Esophagus (tissue), 2 donors: Measurements from ENCODE around the gene CES4A. TPM values are rescaled to one million over a fixed set of nuclear protein-coding genes. Genes with fewer than 3 reads are reported as not detected.
"Not testable (repeated sequence)": the region's sequence is repeated elsewhere in the genome, so short reads cannot be mapped to it uniquely, and the experiment has no call there.

Source experiments
- H3K27ac ChIP-seq, 2 donors: one replicate each; pipeline ENCODE4 v1.5.1; 2013; ENCODE audit warnings: low read depth in 2 of 2, mild to moderate bottlenecking in 2 of 2, inconsistent platforms in 1 of 2, low read length in 1 of 2, moderate library complexity in 1 of 2
- H3K27me3 ChIP-seq, 2 donors: one replicate each; pipeline ENCODE4 v1.6.1; 2013; ENCODE audit warnings: low read length in 2 of 2, control low read depth in 1 of 2, mild to moderate bottlenecking in 1 of 2; ENCODE audit not compliant: insufficient read depth in 2 of 2, control insufficient read depth in 1 of 2
- H3K36me3 ChIP-seq, 2 donors: one replicate each; pipeline ENCODE4 v1.6.1; 2013; ENCODE audit warnings: low read length in 1 of 2; ENCODE audit not compliant: control insufficient read depth in 2 of 2, insufficient read depth in 2 of 2
- H3K4me1 ChIP-seq, 2 donors: one replicate each; pipeline ENCODE4 v1.6.1; 2013; ENCODE audit warnings: low read length in 1 of 2; ENCODE audit not compliant: control insufficient read depth in 2 of 2, insufficient read depth in 2 of 2
- H3K4me3 ChIP-seq, 2 donors: one replicate each; pipeline ENCODE4 v1.5.1; 2013; ENCODE audit warnings: low read length in 2 of 2, mild to moderate bottlenecking in 2 of 2, low read depth in 1 of 2, moderate library complexity in 1 of 2
- H3K9me3 ChIP-seq, 2 donors: one replicate each; pipeline ENCODE4 v1.6.1; 2013; ENCODE audit warnings: mild to moderate bottlenecking in 2 of 2, low read depth in 1 of 2, low read length in 1 of 2, moderate library complexity in 1 of 2; ENCODE audit not compliant: control insufficient read depth in 2 of 2, insufficient read depth in 1 of 2
- WGBS, 2 donors: extraction: QIAGEN DNeasy Blood & Tissue Kit; methylation state at CpG; one replicate each; pipeline ENCODE4 v1.1.7; 2013; 5-methylcytosine and 5-hydroxymethylcytosine counted together
- polyA plus RNA-seq, 2 donors: library from polyadenylated mRNA; stranded (reverse); fragments of 200-250 nt; gene quantifications; one replicate each; pipeline ENCODE4 v1.2.3, GENCODE V29; 2013
- donor health status: healthy with polysubstance abuse.
- donor health status: Bipolar disorder and iron deficiency.

The CES4A gene
- polyA plus RNA-seq, 2 donors: 10.1 to 17.5 TPM

DNA sequence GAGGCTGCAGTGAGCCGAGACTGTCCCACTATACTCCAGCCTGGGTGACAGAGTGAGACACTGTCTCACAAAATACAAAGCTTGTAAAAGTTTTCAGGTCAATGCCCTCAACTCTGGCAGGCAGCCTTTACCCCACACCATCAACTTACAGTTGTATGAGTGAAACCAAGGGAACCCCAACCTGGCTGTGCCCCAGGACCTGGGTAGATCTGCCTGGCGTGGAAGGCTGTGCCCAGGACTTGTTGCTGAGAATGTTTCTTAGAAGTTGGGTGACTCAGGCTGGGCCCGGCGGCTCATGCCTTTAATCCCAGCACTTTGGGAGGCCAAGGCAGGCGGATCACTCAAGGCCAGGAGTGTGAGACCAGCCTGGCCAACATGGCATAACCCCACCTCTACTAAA, 19.5 kb upstream of the CES4A start:
- H3K9me3 ChIP-seq: no peaks in the 10 kb centered on the region
- H3K4me1 ChIP-seq: no peaks in the 10 kb centered on the region
- no peaks in the 10 kb centered on the region for H3K27me3 ChIP-seq
- no peaks in the 10 kb centered on the region for H3K36me3 ChIP-seq
- WGBS, 2 donors: 55 to 72% methylated on average over 5 of the region's 5 CpGs
- H3K27ac ChIP-seq: no peak overlapping the region
- H3K4me3 ChIP-seq: no peak overlapping the region

DNA sequence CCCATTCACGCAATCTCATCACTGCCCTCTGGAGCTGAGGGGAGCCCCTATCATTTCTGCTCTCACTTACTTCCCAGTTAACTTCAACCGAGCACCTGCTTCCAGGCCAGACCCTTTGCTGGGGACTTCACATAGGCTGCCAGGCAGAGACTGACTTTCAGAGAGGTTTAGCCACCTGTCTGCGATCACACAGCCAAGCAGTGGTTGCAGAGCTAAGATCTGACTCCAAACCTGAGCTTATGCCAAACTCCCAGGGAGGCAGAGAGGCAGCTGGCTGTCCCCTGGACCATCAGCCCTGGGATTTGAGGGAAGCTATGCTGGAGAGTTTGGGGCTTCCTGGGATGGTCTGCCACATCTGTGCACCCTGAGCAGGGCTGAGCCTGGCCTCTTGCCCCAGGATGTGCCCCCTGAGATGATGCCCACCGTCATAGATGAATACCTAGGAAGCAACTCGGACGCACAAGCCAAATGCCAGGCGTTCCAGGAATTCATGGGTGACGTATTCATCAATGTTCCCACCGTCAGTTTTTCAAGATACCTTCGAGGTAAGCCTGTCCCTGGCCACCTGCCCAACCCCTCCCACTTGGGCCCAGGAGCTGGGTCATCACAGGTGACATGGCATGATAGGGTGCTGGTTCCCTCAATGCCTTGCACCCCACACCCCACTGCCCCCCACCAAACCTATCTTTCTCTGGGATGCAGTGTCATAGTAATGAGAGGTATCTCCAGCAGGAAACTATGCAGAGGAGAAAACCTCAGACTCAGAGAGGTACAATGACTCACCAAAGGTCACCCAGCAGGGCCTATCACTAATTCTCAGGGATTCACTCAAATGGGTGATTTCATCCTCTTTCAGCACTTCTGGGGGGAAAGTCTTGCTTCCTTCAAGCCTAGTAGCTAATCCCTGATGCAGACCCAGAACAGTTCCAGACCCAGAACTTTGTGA, 17.3 kb upstream of the CES4A start:
- H3K4me3 ChIP-seq: no peak overlapping the region
- peaks cover 0 to 2% of the 10 kb centered on the region in 2 donors for H3K4me1 ChIP-seq
- no peaks in the 10 kb centered on the region for H3K27me3 ChIP-seq
- H3K36me3 ChIP-seq: no peaks in the 10 kb centered on the region
- 63 to 68% methylated on average over 10 of the region's 10 CpGs for WGBS, 2 donors
- H3K9me3 ChIP-seq: no peaks in the 10 kb centered on the region
- H3K27ac ChIP-seq: no peak overlapping the region

DNA sequence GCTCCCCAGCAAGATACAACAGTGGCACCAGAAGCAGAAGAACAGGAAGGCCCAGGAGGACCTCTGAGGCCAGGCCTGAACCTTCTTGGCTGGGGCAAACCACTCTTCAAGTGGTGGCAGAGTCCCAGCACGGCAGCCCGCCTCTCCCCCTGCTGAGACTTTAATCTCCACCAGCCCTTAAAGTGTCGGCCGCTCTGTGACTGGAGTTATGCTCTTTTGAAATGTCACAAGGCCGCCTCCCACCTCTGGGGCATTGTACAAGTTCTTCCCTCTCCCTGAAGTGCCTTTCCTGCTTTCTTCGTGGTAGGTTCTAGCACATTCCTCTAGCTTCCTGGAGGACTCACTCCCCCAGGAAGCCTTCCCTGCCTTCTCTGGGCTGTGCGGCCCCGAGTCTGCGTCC, 15.4 kb upstream of the CES4A start:
- WGBS, 2 donors: 82 to 84% methylated on average over 9 of the region's 9 CpGs
- H3K9me3 ChIP-seq: no peaks in the 10 kb centered on the region
- peaks cover 2% of the 10 kb centered on the region in 2 donors for H3K4me1 ChIP-seq
- no peaks in the 10 kb centered on the region for H3K27me3 ChIP-seq
- no peaks in the 10 kb centered on the region for H3K36me3 ChIP-seq
- no peak overlapping the region for H3K27ac ChIP-seq
- no peak overlapping the region for H3K4me3 ChIP-seq

DNA sequence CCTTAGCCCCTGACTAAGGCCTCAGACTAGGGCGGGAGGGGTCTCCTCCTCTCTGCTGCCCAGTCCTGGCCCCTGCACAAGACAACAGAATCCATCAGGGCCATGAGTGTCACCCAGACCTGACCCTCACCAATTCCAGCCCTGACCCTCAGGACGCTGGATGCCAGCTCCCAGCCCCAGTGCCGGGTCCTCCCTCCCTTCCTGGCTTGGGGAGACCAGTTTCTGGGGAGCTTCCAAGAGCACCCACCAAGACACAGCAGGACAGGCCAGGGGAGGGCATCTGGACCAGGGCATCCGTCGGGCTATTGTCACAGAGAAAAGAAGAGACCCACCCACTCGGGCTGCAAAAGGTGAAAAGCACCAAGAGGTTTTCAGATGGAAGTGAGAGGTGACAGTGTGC, 14.7 kb upstream of the CES4A start:
- H3K9me3 ChIP-seq: no peaks in the 10 kb centered on the region
- H3K27ac ChIP-seq: no peak overlapping the region
- no peak overlapping the region for H3K4me3 ChIP-seq
- WGBS, 2 donors: 79 to 89% methylated on average over 6 of the region's 6 CpGs
- H3K36me3 ChIP-seq: no peaks in the 10 kb centered on the region
- H3K27me3 ChIP-seq: no peaks in the 10 kb centered on the region
- peaks cover 2% of the 10 kb centered on the region in 2 donors for H3K4me1 ChIP-seq

DNA sequence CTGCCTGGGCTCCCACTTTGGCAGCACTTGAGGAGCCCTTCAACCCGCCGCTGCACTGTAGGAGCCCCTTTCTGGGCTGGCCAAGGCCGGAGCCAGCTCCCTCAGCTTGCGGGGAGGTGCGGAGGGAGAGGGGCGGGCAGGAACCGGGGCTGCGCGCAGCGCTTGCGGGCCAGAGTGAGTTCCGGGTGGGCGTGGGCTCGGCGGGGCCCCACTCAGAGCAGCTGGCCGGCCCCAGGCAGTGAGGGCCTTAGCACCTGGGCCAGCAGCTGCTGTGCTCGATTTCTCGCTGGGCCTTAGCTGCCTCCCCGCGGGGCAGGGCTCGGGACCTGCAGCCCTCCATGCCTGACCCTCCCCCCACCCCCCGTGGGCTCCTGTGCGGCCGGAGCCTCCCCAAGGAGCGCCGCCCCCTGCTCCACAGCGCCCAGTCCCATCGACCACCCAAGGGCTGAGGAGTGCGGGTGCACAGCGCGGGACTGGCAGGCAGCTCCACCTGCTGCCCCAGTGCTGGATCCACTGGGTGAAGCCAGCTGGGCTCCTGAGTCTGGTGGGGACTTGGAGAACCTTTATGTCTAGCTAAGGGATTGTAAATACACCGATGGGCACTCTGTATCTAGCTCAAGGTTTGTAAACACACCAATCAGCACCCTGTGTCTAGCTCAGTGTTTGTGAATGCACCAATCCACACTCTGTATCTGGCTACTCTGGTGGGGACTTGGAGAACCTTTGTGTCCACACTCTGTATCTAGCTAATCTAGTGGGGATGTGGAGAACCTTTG, 14.0 kb upstream of the CES4A start:
- not testable (repeated sequence) for H3K27ac ChIP-seq, H3K27me3 ChIP-seq, H3K36me3 ChIP-seq, H3K4me1 ChIP-seq, H3K4me3 ChIP-seq, H3K9me3 ChIP-seq
- WGBS, 2 donors: 86 to 87% methylated on average over 32 of the region's 32 CpGs

DNA sequence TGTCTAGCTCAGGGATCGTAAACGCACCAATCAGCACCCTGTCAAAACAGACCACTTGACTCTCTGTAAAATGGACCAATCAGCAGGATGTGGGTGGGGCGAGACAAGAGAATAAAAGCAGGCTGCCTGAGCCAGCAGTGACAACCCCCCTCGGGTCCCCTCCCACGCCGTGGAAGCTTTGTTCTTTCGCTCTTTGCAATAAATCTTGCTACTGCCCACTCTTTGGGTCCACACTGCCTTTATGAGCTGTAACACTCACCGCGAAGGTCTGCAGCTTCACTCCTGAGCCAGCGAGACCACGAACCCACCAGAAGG, 13.5 kb upstream of the CES4A start:
- not testable (repeated sequence) for H3K4me1 ChIP-seq, H3K27me3 ChIP-seq, H3K36me3 ChIP-seq, H3K9me3 ChIP-seq, H3K4me3 ChIP-seq, H3K27ac ChIP-seq
- 68 to 71% methylated on average over 11 of the region's 11 CpGs for WGBS, 2 donors

DNA sequence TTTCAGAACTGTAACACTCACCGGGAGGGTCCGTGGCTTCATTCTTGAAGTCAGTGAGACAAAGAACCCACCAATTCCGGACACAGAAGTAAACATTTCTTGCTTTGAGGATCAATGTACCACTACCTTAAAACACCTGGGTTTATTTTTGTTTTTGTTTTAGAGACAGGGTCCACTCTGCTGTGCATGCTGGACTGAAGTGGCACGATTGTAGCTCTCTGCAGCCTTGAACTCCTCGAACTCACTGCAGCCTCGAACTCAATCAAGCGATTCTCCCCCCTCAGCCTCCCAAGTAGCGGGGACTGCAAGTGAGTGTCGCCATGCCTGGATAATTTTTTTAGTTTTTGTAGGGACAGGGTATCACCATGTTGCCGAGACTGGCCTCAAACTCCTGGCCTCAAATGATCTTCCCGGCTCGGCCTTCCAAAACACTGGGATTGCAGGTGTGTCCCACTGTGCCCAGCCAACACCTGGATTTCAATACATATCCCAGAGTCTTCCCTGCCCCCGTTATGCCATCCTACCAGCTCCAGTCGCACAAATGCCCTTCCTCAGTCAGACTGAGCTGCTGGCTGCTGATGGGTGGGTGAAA, 13.0 kb upstream of the CES4A start:
- Histone ChIP-seq H3K4me1 (peaks cover 2% of the 10 kb centered on the region in 2 donors), H3K27me3 (no peaks in the 10 kb centered on the region), H3K36me3 (no peaks in the 10 kb centered on the region), H3K9me3 (no peaks in the 10 kb centered on the region), H3K4me3 (no peak overlapping the region), H3K27ac (no peak overlapping the region)
- 80 to 85% methylated on average over 14 of the region's 14 CpGs for WGBS, 2 donors

DNA sequence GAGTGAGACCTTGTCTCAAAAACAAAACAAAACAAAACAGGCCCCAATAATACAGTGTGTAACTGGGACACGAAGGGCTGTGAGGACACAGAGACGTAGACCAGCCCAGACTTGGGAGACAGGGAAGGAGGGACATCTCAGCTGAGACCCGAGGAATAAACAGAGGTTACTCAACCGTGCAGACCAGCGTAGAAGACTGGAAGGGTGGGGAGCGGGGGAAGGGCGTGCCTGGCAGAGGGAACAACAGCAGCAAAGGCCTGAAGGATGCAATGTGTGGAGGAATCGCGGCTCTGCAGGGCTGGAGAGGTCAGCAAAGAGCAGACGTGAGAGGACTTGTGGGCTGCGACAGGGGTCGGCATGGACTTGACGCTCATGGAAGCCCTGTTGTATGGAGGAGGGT, 11.6 kb upstream of the CES4A start:
- Histone ChIP-seq H3K27me3 (no peaks in the 10 kb centered on the region), H3K9me3 (no peaks in the 10 kb centered on the region), H3K4me3 (no peak overlapping the region), H3K4me1 (peaks cover 2% of the 10 kb centered on the region in 2 donors), H3K27ac (no peak overlapping the region), H3K36me3 (no peaks in the 10 kb centered on the region)
- 39 to 43% methylated on average over 13 of the region's 13 CpGs for WGBS, 2 donors

DNA sequence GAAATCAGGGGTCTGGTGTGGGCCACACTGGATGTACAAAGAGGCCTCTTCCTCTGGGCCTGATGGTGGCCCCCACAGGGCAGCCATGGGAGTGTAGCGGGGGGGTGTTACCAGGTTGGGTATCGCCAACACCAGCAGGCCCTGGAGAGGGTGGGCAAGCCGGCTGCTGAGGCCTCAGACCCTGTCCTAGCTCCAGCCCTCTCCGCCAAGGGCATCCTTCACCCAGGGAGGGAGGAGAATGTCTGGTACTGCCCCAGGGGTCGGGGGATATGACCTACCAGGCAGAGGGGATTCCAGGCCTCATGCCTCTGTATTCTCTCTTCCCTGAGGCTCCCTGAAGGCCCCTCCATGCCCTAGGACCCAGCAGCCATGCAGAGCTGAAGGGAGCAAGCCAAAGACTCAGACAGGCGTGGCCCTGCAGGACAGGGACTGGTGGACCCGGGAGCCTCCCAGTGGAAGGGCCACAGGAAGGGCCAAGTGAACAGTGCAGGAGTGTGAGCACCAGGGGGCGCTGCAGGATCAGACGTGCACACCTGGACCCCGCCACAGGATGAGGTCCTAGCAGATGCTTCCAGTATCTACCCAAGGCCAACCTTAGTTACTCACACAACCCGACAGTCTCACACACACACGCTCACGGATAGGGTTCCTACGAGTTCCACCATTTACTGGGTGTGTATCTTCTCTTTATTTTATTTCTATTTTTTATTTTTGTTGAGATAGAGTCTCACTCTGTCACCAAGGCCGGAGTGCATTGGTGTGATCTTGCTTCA, 10.9 kb upstream of the CES4A start:
- peaks cover 2% of the 10 kb centered on the region in 2 donors for H3K4me1 ChIP-seq
- 19 to 27% methylated on average over 12 to 15 of the region's 15 CpGs for WGBS, 2 donors
- no peak overlapping the region for H3K4me3 ChIP-seq
- no peaks in the 10 kb centered on the region for H3K9me3 ChIP-seq
- H3K27me3 ChIP-seq: no peaks in the 10 kb centered on the region
- no peaks in the 10 kb centered on the region for H3K36me3 ChIP-seq
- H3K27ac ChIP-seq: no peak overlapping the region
